GM18507 (cell line): ENCODE data around the gene OSBPL6.
A peak's percentile ranks its signal among the peaks of the same experiment; 100 is the strongest.
"Not testable (repeated sequence)": the region's sequence is repeated elsewhere in the genome, so short reads cannot be mapped to it uniquely, and the experiment has no call there.

Experiments
- DNase-seq: peaks from one replicate; pipeline ENCODE4 v3.0.0; 2011; ENCODE audit warnings: low read depth; ENCODE audit not compliant: insufficient read length; ENCODE audit errors: extremely low spot score
- FAIRE-seq: peaks from 2 replicates; lab custom pipeline; 2011; peaks lifted over from hg19 to GRCh38; lab: Jason Lieb, UNC

OSBPL6 gene

DNA sequence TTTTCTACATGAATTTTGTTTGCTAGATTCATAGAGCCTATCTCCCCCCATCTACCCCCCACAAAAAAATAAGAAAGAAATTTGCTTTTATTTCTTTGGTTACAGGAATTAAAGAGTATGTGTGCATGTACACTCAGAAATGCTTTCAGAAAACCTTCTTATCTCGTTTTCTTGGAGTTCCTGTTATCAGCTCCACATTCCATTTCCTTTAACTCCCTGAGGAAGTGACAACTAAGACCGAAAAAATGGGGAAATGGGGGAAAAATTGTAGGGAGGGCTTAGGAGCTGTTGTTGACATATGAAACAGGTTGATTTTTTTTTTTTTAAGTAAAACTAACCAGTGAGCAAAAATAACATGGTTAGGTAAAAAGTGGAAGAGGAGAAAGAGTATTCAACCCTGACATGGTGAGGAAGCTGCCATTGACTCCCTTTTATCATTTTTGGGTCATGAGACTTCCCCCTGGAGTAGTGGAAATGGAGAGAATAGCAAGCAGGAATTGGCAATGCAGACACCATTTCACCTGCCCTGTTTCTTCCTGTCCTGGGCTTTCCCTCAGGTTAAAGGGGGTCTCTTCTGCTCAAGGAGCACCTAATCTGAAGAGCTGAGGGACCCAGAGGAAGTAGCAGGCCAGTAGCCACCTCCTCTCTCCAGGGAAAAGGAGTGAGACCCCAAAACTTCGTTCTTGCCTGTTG is 93.5 kb downstream of the OSBPL6 start:
- DNase-seq (no peak), FAIRE-seq (no peak)

DNA sequence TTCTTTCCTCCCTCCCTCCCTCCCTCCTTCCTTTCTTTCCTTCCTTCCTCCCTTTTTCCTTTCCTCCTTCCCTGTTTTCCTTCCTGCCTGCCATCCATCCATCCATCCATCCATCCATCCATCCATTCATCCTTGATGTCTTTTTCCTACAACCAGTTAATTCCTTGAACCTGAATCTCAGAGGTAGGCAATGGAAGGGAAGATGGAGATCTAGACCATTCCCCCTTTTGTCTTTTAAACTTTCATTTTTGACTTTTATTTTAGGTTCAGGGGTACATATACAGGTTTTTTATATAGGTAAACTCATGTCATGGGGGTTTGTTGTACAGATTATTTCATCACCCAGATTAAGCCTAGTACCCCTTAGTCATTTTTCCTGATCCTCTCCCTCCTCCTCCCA is 97.4 kb downstream of the OSBPL6 start:
- DNase-seq: no peak
- no peak for FAIRE-seq

DNA sequence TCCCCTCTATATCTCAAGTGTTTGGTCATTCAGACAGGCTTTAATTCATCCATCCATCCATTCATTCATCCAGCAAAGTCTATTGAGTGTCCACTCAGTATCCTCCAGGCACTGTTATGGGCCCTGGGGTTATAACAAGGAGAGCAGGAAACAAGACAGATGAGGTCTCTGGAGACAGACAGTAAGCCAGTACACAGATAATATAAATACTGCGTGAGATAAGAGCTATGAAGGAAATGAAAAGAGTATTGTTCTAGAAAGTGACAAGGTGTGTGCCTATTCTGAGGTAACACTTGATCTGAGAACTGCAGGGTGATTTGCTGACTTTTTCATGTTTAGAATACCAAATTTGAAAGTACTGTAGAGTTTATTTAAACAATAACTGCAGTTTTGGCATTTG is 98.3 kb downstream of the OSBPL6 start:
- DNase-seq: no peak
- FAIRE-seq: no peak

DNA sequence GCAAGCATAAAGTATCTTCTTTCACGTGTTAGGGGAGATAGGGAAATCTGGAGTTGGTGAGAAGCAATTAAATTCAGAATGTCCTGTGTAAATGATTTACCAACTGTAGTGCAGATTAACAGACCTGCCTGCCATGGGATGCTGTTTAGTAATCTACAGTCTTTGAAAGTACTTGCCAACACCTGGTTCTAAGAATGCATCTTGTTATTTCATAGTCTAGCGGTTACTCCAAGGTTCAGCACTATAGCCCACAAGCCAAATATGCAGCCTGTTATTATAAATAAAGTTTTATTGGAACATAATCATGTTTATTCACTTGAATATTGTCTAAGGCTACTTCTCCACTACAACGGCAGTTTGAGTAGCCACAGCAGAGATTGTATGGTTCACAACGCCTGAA is 100.8 kb downstream of the OSBPL6 start:
- no peak for FAIRE-seq
- DNase-seq: no peak

DNA sequence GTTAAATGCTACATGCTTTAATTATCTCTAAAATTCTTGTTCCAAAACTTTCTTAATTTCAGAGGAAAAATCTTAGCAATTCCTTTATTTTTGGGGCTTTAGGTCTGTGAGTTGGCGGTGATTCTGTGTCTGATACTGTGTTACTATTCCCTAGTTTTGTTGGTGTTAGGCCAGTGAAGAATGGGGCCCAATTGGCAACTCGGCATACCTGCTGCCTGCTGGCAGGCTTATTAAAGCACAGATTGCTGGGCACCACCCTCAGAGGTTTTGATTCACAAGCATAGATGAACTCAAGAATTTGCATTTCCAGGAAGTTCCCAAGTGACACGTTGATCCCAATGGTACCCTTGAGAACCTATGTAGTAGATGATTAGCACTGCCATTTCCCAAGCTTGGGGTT is 101.6 kb downstream of the OSBPL6 start:
- FAIRE-seq (no peak), DNase-seq (no peak)

DNA sequence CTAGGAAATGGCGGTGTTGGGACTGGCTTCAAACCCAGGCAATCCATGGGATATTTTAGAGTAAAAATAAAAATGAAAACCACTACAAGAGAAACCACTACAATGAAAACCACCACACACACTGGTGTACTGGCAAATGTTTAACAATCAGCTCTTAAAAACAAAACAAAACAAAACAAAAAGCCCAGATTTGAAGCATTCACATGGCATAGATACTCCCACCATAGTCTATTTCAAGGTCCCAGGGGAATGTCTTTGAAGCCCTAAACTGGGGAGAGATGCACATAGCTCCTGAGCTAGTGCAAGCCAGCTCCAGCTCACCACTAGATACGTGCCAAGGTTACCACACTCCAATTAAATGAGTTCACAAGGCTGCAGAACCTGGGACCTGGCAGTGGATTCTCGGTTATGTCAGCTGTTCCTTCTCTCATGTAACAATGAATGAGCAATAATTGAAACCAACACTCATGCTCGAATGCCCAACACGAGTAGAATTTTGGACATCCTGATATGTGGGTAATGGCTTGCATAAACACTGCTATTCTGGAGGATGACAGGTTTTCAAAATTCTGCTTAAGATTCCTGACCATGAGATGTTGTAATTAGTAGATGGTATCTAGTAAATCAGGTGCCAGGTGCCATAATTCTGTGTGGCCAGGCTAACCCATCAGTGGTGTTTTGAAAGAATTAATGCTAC is 102.2 kb downstream of the OSBPL6 start:
- FAIRE-seq: no peak
- no peak for DNase-seq

DNA sequence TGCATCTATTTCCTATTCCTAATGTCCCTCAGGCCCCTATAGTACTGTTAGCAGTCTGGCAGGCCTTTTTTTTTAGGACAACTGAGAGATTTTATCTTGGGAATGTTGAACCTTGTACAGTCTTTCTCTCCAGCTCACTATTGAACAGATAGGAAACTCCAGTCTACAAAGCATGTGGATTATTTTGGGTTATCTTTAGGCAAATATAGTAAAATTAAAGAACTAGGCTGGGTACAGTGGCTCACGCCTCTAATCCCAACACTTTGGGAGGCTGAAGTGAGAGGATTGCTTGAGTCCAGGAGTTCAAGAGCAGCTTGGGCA is 102.7 kb downstream of the OSBPL6 start:
- FAIRE-seq: no peak

DNA sequence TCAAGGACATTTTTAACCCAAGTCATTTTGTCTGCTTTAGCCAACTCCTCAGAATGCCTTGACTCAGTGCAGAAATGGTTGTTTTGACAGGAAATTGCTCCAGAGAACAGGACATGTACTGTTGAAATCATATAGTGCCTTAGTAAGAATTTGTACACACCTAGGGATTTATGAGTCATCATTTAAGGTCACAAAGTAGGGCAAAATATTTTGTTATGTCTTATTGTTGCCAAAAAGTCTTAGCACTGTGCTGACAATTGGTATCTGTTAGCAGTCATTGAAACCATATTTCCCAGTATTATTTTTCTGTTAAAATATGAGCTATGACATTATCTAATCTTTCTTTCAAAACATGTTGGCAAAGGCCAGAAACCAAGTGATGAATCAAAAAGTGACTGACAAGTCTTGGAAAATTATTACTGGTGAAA is 104.5 kb downstream of the OSBPL6 start:
- DNase-seq (no peak), FAIRE-seq (no peak)

More for the DNA sequence above, 102.7 kb downstream of the OSBPL6 start:
- no peak for DNase-seq

DNA sequence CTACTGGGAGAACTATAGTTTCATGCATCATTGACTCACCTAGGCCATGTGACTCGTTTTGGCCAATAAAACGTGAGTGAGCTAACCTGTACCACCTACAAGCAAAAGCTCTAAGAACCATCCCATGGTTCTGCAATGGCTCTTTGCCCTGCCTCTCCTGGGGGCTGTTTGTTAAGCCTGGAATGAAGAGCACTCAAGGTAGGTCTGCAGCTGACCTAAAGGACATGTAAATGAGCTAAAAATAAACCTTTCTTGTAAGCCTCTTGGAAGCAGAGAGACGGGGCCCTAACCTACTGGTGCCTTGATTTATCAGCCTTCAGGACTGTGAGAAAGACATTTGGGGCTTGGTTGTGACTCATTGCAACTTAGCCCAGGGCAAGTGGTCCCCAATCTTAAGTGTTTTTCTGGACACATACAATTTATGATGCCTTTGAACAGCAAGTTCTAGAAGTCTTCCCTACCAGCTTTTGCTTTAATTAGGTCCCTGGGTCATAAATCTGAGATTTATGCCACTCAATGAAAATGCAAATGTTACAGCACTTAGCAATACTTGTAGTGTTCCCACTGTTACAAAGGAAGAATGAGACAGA is 107.4 kb downstream of the OSBPL6 start:
- FAIRE-seq (no peak), DNase-seq (no peak)

DNA sequence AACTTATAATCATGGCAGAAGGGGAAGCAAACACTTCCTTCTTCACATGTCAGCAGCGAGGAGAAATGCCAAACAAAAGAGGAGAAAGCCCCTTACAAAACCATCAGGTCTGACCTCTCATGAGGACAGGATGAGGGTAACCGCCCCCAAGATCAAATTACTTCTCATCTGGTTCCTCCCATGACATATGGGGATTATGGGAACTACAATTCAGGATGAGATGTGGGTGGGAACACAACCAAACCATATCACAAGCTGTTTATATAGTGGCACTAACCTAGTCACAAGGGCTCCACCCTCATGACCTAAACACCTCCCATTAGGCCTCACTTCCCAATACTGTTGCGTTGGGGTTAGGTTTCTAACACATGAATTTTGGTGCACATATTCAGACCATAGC is 110.0 kb downstream of the OSBPL6 start:
- DNase-seq (no peak), FAIRE-seq (no peak)

DNA sequence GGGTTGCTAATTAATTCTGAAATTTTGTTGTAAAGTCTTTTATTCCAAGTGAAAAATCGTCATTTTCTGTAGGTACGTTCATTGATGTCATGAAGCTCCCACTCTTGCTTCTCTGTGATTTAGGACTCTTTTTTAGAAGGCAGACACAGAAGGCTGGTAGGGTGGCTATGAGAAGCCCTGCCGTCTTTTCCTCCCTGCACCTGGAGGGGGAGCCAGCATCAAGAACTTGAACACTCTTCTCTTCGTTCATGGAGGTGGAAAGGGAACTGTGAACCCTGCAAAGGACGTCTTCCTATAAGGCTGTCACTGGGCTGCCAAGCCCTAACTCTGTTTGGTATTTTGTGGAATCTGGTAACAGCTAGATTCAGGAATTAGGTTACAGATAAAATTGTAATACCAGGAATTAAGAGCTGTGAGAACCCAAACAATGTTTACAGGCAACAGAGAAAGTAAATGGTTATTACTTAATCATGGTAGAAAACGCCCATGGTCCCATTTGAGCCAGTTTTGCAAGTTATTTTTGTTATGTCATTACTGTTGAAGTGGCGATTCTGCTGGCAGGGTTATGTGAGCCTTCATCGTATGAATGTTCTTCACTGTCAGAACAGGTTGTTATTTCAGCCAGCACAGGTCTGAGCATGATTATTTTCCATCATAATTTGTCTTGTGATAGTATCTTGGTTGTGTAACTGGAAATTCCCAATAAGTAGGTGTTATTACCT is 112.2 kb downstream of the OSBPL6 start:
- DNase-seq (peak; percentile 11), FAIRE-seq (peak; percentile 86)

DNA sequence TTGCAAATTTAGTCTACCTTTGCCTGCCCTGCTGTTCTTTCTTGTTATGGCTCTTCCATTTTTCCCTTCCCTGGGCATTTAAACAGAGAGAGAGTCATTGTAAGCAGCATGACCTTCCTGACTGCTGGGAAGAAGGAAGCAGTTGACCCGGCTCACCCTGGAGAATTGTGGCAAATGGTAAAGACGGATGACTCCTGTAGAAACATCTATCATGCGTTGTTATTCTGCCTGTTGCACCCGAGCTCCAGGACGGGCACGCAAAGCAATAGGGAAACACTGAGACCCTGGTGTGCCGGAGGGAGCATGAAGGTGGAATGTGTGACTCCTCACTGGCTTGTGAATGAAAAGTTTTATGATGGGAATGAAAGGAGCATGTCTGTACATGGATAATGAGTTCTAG is 113.3 kb downstream of the OSBPL6 start:
- DNase-seq: no peak
- no peak for FAIRE-seq

DNA sequence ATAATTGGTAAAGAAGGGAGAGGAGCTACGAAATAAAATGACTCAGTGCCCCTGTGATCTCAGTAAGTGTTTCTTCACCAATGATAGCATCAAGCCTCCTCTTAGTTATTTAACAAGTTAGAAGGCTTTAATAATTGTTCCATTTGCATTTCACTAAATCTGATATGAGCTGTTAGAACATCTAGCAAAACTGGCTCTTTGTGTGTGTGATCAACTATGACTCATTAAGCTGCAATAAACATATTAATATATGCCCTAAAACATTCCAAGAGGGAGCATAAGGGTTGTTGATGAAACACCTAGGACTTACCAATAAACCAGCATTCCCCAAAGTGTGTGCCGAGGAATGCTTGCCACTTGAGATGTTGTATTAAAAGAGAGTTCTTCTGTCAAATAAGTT is 115.2 kb downstream of the OSBPL6 start:
- no peak for FAIRE-seq
- DNase-seq: no peak

DNA sequence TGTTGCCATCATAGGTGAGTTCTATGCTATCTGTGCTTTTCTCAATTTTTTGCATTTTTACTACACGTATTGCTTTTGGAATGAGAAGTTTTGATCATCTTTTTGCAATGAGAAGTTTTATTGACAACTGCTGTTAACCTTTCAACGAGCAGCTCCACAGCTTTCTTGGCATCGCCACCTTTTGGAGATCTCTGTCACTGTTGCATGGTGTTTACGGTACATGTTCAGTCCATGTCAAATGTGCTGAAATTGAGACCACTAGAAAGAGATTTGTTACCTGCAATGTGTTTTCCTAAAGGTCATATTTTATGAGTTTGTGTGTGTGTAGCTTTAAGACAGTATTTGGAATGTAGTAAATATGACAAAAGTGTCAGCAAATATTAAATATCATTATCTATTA is 120.8 kb downstream of the OSBPL6 start:
- DNase-seq: no peak
- FAIRE-seq: no peak

DNA sequence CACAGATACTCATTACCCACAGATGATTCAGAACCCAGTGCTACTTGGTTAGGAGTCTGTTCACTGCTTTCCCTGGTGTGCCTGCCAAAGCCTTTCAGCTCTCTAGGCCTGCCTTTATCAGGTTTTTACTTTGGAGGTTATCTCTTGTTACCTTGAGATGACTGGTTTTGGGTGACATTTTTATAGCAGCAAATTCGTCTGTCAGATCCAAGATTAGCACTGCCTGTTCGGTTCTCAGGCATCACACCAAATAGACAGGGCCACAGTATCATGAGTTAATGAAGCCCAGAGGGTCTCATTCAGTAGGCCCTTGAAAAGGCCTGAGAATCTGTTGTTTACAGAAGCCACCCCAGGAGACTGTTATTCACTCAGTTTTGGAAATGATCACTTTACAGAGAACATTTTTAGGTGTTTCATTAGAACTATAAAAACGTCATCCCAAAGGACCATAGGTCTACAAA is 121.2 kb downstream of the OSBPL6 start:
- DNase-seq (no peak), FAIRE-seq (no peak)

DNA sequence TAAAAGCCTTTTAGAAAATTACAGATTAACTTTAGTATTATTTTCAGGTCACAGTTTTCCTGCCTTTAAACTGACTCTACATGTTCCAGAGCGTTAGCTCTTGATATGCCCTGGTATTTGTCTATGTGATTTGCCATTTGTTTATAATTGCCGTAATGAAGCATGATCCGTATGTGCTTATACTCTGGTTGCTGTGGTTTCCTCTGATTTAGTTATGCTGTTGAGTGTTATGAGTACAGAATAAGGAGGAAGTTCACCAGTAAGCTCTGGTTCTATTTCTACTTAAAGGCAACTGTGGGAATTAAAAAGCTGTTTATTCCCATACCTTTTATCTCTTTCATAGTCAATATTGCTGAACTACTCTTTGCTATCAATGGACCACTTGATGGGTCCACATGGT is 123.5 kb downstream of the OSBPL6 start:
- DNase-seq (no peak), FAIRE-seq (no peak)

DNA sequence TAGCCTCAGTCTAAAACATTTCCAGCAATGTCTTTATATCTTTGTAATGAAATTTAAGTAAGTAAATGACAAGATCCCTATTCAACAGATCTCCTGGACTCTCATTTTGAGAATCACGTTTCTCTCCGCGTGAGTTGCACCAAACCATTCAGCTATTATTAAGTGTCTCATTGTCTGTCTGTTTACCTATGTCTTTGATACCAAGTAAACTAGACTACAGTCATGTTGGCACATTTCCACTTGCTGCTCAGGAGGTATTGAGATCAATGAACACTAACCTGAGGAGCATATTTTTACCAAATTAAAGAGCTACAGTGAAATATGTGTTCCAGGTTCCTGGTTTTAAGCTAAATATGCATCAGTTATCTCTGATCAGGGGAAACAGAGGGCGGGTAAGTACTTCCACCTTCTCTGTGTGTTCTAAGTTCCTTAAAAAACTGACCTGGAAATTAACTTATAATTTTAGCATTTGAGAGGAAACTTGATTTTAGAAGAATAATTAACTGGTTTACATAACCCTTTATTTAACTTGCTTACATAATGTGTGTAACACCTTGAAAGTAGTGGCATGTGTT is 125.8 kb downstream of the OSBPL6 start:
- DNase-seq (no peak), FAIRE-seq (no peak)

DNA sequence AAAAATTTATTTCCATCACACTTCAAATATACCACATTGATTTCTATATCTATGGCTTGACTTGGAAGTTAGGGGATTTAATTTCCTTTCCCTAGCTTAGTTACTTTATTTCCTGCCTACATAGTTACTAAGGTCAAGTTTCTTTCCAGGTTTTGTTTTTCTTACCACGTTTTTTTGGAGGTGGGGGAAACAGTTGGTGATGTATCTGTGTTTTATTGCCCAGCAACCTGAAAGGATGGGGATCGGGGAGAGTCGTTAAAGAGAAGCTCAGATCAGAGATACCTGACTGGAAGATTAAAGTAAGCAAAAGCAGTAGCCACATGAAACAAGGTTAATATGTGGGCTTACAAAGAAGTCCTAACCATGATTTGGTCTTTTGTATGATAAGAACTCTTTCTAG is 127.8 kb downstream of the OSBPL6 start:
- DNase-seq (no peak), FAIRE-seq (no peak)

DNA sequence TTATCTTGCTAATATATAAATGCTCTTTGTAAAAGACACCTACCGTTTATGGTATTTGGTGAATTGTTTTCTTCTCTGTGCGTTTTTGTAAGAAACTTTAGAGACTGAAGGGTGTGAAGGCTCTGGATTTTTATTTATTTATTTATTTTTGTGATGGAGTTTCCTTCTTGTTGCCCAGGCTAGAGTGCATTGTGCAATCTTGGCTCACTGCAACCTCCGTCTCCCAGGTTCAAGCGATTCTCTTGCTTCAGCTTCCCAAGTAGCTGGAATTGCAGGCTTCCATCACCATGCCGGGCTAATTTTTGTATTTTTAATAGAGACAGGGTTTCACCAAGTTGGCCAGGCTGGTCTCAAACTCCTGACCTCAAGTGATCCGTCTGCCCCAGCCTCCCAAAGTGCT is 129.0 kb downstream of the OSBPL6 start:
- not testable (repeated sequence) for DNase-seq, FAIRE-seq

DNA sequence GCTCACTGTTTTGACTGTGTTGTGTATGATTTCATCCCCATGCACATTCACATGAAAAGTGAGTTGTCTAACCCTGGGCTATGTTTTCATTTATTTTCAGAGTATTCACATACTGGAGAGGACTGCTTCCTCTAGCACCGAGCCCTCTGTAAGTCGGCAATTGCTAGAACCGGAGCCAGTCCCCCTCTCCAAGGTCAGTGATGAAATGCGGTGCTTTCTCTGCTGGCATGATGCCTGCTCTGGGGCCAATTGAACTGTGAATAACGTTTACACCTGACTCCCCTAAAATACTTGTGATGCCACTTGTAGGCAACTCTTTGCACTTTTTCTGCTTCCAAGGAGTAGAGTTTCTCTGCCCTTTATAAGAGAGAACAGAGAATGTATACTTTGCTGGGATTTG is 129.8 kb downstream of the OSBPL6 start:
- FAIRE-seq: no peak
- no peak for DNase-seq
